ENCODE results near the gene GALNT15.

GALNT15 gene

GRCh38 chr3:16216373-16216935 is 42.0 kb downstream of the GALNT15 start:
- FAIRE-seq = no peak
- DNase-seq (ENCODE audit: insufficient read length, low spot score) = no peak
- TF ChIP-seq, protein P1, sequence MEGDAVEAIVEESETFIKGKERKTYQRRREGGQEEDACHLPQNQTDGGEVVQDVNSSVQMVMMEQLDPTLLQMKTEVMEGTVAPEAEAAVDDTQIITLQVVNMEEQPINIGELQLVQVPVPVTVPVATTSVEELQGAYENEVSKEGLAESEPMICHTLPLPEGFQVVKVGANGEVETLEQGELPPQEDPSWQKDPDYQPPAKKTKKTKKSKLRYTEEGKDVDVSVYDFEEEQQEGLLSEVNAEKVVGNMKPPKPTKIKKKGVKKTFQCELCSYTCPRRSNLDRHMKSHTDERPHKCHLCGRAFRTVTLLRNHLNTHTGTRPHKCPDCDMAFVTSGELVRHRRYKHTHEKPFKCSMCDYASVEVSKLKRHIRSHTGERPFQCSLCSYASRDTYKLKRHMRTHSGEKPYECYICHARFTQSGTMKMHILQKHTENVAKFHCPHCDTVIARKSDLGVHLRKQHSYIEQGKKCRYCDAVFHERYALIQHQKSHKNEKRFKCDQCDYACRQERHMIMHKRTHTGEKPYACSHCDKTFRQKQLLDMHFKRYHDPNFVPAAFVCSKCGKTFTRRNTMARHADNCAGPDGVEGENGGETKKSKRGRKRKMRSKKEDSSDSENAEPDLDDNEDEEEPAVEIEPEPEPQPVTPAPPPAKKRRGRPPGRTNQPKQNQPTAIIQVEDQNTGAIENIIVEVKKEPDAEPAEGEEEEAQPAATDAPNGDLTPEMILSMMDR (IDR thresholded peaks at IDR 0.05; ENCODE audit: insufficient read depth, missing control alignments) = no peak

DNA sequence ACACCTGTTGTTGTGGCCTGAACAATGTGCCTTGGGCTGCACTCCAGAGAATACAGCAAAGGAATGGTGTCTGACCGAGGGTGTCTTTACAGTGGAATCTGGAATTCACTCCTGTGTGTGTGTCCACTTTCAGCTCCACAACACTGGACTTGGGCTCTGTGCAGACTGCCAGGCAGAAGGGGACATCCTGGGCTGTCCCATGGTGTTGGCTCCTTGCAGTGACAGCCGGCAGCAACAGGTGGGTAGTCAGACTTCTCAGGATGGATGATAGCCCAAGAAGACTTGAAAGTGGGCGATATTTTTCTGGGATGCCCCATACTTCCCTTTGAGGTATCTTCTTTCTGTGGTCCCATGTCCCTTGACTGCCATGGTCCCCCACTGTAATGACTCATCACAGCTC is 45.3 kb downstream of the GALNT15 start:
- TF ChIP-seq, protein P1 (IDR thresholded peaks at IDR 0.05; ENCODE audit: insufficient read depth, missing control alignments) = no peak
- DNase-seq (ENCODE audit: insufficient read length, low spot score) (no peak), FAIRE-seq (no peak)

GRCh38 chr3:16221990-16222389 is 47.5 kb downstream of the GALNT15 start:
- FAIRE-seq (no peak), DNase-seq (ENCODE audit: insufficient read length, low spot score) (no peak)

DNA sequence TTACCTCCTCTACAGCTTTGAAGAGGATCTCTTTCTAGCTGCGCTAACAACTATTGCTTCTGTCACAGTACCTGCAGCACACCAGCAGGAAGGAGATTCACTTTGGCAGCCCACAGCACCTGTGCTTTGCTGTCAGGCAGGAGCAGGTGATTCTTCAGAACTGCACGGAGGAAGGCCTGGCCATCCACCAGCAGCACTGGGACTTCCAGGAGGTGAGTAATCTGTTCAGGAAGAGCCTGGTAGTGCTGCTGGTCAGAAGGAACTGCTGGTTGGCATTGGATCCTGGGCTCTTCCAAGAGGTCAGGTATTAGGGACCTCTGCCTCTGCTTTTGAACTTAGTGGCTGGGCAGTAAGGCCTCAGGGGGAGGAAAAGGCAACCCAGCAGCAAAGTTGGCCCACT is 48.1 kb downstream of the GALNT15 start:
- TF ChIP-seq, protein P1 (IDR thresholded peaks at IDR 0.05; ENCODE audit: insufficient read depth, missing control alignments) = no peak
- FAIRE-seq = no peak
- DNase-seq (ENCODE audit: insufficient read length, low spot score) = no peak

More at GRCh38 chr3:16221990-16222389, 47.5 kb downstream of the GALNT15 start:
- TF ChIP-seq, protein P1 (IDR thresholded peaks at IDR 0.05; ENCODE audit: insufficient read depth, missing control alignments) = no peak

DNA sequence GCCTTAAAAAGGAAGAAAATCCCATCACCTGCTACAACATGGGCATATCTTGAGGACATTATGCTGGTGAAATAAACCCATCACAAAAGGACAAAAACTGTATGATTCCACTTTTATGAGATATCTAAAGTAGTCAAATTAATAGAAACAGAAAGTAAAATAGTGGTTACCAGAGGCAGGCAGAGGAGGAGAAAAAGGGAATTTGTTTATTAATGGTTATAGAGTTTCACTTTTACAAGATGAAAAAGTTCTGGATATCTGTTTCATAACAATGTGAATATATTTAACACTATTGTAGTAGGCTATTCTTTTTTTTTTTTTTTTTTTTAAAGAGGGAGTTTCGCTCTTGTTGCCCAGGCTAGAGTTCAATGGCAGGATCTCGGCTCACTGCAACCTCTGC is 49.8 kb downstream of the GALNT15 start:
- TF ChIP-seq, protein P1 (IDR thresholded peaks at IDR 0.05; ENCODE audit: insufficient read depth, missing control alignments) = no peak
- FAIRE-seq (no peak), DNase-seq (ENCODE audit: insufficient read length, low spot score) (no peak)

DNA sequence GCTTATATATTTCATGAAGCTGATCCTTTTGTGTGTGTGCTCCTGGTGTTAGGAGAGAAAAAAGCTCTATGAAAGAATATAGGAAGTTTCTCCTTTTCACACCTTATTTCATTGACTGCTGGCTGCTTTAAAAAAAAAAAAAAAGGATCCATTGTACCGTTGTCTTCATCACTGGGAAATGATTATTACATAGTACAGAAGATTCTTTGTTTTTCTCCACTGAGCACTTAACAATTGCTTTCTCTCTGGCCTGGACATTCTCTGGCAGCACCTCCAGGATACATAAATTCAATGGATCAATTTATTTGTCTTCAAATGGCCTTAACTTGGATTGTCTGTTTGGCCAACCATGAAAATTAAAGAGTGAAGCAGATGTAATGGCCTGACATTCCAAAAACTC is 53.1 kb downstream of the GALNT15 start:
- DNase-seq (ENCODE audit: insufficient read length, low spot score) (no peak), FAIRE-seq (no peak)
- TF ChIP-seq, protein P1 (IDR thresholded peaks at IDR 0.05; ENCODE audit: insufficient read depth, missing control alignments) = no peak

DNA sequence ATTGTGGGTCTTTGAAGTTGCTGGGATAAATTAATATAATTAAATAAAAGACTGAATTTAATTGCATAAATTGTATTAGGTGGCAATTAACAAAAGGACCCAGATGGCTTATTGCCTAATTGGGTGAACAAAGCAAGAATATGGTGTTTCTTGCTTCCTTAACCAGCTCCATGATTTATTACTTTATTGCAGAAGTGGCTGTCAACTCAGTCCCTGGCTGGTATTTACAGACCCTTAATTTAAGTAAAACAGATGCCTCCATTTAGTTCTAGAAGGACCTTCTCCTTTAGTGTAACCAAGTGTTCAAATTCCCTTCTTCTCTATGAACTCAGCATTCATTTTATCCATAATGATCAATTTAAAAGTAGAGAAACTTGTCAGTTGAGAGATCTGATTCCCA is 55.2 kb downstream of the GALNT15 start:
- no peak for FAIRE-seq
- TF ChIP-seq, protein P1 (IDR thresholded peaks at IDR 0.05; ENCODE audit: insufficient read depth, missing control alignments) = no peak
- DNase-seq (ENCODE audit: insufficient read length, low spot score) = no peak

All from D721Med (cell line).